Parathyroid adenoma (tissue), 2 donors: ENCODE measurements around the gene B3GNT3.
A peak's percentile ranks its signal among the peaks of the same experiment; 100 is the strongest.

Experiments used
- H2AFZ ChIP-seq: fragments of 300-600 bp; sonication (generic); one replicate; pipeline ENCODE4 v1.7.0; 2017; ENCODE audit warnings: antibody characterized with exemption, mild to moderate bottlenecking
- H3K27ac ChIP-seq: fragments of 300-600 bp; sonication (generic); one replicate; pipeline ENCODE4 v1.7.0; 2017
- H3K27me3 ChIP-seq: fragments of 300-600 bp; sonication (generic); one replicate; pipeline ENCODE4 v1.7.0; 2017; ENCODE audit warnings: low read length; ENCODE audit not compliant: control insufficient read depth, insufficient read depth
- H3K36me3 ChIP-seq: fragments of 300-600 bp; sonication (generic); one replicate; pipeline ENCODE4 v1.7.0; 2017; ENCODE audit warnings: low read length; ENCODE audit not compliant: control insufficient read depth, insufficient read depth
- H3K4me1 ChIP-seq: fragments of 300-600 bp; sonication (generic); one replicate; pipeline ENCODE4 v1.7.0; 2017; ENCODE audit warnings: control low read depth
- H3K4me2 ChIP-seq: fragments of 300-600 bp; sonication (generic); one replicate; pipeline ENCODE4 v1.7.0; 2017; ENCODE audit warnings: low read length
- H3K4me3 ChIP-seq: fragments of 300-600 bp; sonication (generic); one replicate; pipeline ENCODE4 v1.7.0; 2017; ENCODE audit warnings: low read depth, low read length
- H3K79me2 ChIP-seq: fragments of 300-600 bp; sonication (generic); one replicate; pipeline ENCODE4 v1.7.0; 2017; ENCODE audit warnings: control low read depth
- H3K9ac ChIP-seq: fragments of 300-600 bp; sonication (generic); one replicate; pipeline ENCODE4 v1.7.0; 2017; ENCODE audit warnings: mild to moderate bottlenecking
- H3K9me3 ChIP-seq: fragments of 300-600 bp; sonication (generic); one replicate; pipeline ENCODE4 v1.7.0; 2017; ENCODE audit warnings: low read length; ENCODE audit not compliant: control insufficient read depth
- CTCF ChIP-seq: fragments of 300-600 bp; sonication (generic); IDR thresholded peaks from one replicate; pipeline ENCODE4 v1.7.0; 2017; ENCODE audit warnings: antibody characterized with exemption, mild to moderate bottlenecking
- donor health status: primary hyperparathyroidism.

The B3GNT3 gene

GRCh38 chr19:17843292-17843827, 48.4 kb downstream of the B3GNT3 start:
- Histone ChIP-seq H3K79me2 (no peaks in the 10 kb centered on the region), H3K9me3 (no peaks in the 10 kb centered on the region), H3K27ac (no peak overlapping the region), H3K4me3 (no peak overlapping the region), H3K9ac (no peak overlapping the region), H2AFZ (no peak overlapping the region), H3K4me1 (no peaks in the 10 kb centered on the region), H3K4me2 (no peak overlapping the region), H3K36me3 (no peaks in the 10 kb centered on the region), H3K27me3 (no peaks in the 10 kb centered on the region)
- TF ChIP-seq CTCF, result no peak

GRCh38 chr19:17843908-17844490, 49.1 kb downstream of the B3GNT3 start:
- H3K4me1 ChIP-seq, result no peaks in the 10 kb centered on the region
- H3K4me3 ChIP-seq, result no peak overlapping the region
- H3K9ac ChIP-seq, result no peak overlapping the region
- H2AFZ ChIP-seq, result no peak overlapping the region
- H3K9me3 ChIP-seq, result no peaks in the 10 kb centered on the region
- H3K27me3 ChIP-seq, result no peaks in the 10 kb centered on the region
- H3K79me2 ChIP-seq, result no peaks in the 10 kb centered on the region
- H3K27ac ChIP-seq, result no peak overlapping the region
- TF ChIP-seq CTCF, result no peak
- no peaks in the 10 kb centered on the region for H3K36me3 ChIP-seq
- no peak overlapping the region for H3K4me2 ChIP-seq

- no peaks in the 10 kb centered on the region for H3K4me1 ChIP-seq
- H3K27me3 ChIP-seq, result no peaks in the 10 kb centered on the region
- no peaks in the 10 kb centered on the region for H3K79me2 ChIP-seq
- no peaks in the 10 kb centered on the region for H3K36me3 ChIP-seq
- no peaks in the 10 kb centered on the region for H3K9me3 ChIP-seq
- no peak overlapping the region for H2AFZ ChIP-seq
- no peak overlapping the region for H3K4me2 ChIP-seq
- H3K4me3 ChIP-seq, result no peak overlapping the region
- H3K27ac ChIP-seq, result no peak overlapping the region
- no peak overlapping the region for H3K9ac ChIP-seq
- TF ChIP-seq CTCF, result no peak
Measured at GRCh38 chr19:17846146-17846545, 51.2 kb downstream of the B3GNT3 start.

DNA sequence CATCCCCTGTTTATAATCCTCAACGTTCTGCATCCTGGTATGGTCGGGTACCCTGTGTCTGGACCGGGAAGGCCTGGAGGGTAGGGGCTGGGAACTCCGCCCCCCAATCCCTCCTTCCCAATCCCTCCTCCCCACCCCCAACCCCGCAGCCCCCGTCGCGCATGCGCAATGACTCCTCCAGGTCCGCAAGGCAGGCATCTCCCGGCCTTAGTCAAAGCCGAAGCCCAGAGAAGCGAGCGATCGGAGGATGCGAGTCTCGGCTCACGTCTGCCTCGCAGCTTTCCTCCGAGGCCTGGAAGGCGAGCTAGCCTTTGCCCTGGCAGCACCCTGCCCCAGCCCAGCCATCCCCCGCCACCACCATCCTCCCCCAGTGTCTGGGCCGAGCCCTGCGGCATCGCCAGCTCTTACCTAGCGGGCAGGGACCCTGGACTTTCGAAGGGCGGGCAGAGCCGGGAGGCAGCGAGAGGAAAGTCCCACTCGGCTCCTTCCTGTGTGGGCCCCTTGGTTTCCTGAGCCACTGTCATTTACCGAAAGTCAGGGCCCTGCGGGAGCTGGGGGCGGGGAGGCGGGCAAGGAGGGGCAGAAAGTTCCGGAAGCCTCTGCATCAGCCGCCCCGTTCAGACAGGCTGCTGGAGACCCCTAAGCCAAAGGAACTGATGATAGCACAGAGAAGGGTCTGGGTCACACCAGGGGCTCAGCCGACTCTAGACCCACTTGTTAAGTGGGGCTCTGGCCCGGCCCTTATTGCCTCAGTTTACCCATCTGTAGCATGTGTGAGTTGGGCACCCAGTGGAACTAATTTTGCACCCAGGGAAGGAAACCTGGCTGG, 52.8 kb downstream of the B3GNT3 start, which contains the start of gene JAK3:
TSS of gene JAK3 (minus strand) at position 445 of the 829 bp plus-strand sequence. CDS start 3,565 bp downstream, outside the sequence.
- no peak for TF ChIP-seq CTCF
- H3K9me3 ChIP-seq, result no peaks in the 10 kb centered on the region
- H3K4me2 ChIP-seq, result no peak within 1 kb of the TSS
- H3K79me2 ChIP-seq, result no peaks in the 10 kb centered on the region
- H3K36me3 ChIP-seq, result no peaks in the 10 kb centered on the region
- peak within 1 kb of the TSS; percentile 31 for H3K4me3 ChIP-seq
- H2AFZ ChIP-seq, result peak within 1 kb of the TSS; percentile 65
- H3K4me1 ChIP-seq, result no peaks in the 10 kb centered on the region
- peak within 1 kb of the TSS; percentile 48 for H3K27ac ChIP-seq
- no peaks in the 10 kb centered on the region for H3K27me3 ChIP-seq
- H3K9ac ChIP-seq, result no peak within 1 kb of the TSS
